Skin of body (tissue), 2 donors: ENCODE measurements around the gene HEXD. TPM values are rescaled to one million over a fixed set of nuclear protein-coding genes. Genes with fewer than 3 reads are reported as not detected.
"Not testable (repeated sequence)": the region's sequence is repeated elsewhere in the genome, so short reads cannot be mapped to it uniquely, and the experiment has no call there.

Source experiments
- DNase-seq: peaks from one replicate; lab custom pipeline; 2025; lab: John Stamatoyannopoulos, UW
- total RNA-seq: library from RNA; depleted of rRNA; stranded (reverse); fragments of >200 nt; gene quantifications from one replicate; pipeline ENCODE4 v1.2.3, GENCODE V29; 2014

HEXD gene
- 14.8 TPM for total RNA-seq

DNA sequence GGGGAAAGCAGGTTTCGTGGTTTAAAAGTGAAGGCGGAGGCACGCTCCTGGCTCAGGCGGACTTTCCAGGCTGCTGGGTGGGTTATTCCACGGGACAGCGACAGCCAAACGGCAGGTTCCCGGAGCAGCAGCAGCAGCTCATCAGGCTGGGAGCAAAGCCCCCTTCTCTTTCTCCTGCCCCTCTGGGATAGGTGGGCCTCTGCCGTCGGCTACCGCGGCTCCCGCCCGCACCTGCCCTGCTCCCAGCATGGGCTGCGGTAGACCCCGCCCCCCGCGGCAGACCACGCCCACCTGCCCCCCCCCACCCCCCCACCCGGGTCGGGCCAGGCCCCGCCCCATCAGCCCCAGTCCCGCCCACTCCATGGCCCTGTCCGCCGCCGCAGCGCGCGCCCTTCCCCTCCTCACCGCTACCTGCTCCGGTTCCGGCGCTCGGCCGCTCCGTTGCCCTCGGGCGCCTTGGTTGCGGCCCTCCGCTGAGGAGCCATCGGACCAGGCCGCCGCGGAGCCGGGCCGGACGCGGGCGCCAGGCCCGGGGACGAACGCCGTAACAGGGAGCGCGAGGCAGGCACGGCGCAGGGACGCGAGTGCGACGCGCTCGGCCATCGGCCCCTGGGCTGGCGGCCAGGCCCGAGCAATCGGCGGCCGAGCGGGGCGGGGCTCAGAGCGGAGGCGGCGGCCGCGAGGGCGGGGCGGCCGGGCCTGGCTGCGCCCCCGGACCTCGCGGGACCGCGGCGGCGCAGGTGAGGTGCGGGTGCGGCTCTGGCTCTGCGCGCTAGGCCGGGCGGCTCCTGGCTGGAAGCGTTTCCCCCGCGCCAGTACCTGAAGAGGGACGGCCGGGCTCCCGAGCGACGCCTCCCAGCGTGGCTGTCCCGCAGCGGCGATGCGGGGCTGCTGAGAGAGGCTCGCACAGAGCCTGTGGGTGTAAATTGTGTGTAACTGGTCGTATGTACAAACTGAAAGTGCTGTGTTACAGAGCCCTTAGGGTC, at the start of gene HEXD, which contains the start of gene OGFOD3:
TSS of gene HEXD (plus strand) at position 347 of the 986 bp plus-strand sequence. CDS start 1,453 bp downstream, outside the sequence.
TSS of gene OGFOD3 (minus strand) at position 586 of the 986 bp plus-strand sequence. CDS start at position 485, 101 bp downstream.
- DNase-seq: peak; percentile 83

DNA sequence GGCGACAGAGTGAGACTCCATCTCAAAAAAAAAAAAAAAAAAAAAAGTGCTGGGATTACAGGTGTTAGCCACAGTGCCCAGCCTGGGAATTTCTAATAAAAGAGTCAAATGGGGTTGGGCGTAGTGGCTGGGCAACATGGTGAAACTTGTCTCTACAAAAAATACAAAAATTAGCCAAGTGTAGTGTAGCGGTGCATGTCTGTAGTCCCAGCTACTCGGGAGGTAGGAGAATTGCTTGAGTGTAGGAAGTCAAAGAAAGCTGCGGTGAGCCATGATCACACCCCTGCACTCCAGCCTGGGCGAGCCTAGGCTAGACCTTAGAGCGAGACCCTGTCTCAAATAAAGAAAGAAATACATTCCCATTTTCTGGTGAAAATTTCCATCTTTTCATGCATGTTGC, 48.9 kb upstream of the HEXD start:
- no peak for DNase-seq

DNA sequence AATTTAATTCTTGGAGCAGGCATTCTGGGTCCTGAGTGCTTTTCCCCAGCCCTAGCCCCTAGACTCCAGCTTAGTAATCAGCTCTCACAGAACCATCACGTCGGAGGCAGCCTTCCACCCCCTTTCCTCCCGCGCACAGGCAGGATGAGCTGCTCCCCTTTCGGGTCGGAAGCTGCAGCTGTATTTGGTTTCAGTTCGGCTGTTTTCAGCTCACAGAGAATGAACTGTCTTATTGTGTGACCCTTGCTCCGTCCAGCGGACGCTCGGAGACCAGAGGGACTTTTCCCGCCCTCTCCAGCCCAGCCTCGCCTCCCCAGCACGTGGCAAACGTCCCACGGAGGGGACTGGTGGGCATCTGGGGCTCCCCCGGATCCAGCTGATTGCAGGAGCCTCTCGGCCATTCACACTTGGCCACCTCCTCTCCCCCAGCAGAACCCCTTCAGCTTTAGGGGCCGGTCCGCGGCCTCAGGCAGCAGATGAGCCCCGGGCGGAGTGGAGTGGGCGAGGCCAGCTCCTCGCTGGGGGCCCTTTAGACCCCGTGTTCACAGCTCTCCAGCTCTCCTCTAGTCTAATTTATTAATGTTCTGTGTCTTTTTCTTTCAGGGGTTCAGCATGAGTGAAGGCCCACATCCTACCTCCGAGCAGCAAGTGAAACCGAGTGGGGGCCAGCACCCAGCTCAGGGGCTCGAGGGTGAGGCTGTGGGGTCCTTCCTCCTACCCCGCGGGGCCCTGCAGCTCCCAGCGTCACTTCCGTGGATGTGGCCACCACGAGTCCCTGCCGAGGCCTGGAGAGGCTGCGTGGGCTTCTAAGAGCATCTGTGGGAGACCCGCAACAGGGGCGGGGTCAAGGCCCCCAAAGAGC, 47.4 kb upstream of the HEXD start:
- DNase-seq: no peak

DNA sequence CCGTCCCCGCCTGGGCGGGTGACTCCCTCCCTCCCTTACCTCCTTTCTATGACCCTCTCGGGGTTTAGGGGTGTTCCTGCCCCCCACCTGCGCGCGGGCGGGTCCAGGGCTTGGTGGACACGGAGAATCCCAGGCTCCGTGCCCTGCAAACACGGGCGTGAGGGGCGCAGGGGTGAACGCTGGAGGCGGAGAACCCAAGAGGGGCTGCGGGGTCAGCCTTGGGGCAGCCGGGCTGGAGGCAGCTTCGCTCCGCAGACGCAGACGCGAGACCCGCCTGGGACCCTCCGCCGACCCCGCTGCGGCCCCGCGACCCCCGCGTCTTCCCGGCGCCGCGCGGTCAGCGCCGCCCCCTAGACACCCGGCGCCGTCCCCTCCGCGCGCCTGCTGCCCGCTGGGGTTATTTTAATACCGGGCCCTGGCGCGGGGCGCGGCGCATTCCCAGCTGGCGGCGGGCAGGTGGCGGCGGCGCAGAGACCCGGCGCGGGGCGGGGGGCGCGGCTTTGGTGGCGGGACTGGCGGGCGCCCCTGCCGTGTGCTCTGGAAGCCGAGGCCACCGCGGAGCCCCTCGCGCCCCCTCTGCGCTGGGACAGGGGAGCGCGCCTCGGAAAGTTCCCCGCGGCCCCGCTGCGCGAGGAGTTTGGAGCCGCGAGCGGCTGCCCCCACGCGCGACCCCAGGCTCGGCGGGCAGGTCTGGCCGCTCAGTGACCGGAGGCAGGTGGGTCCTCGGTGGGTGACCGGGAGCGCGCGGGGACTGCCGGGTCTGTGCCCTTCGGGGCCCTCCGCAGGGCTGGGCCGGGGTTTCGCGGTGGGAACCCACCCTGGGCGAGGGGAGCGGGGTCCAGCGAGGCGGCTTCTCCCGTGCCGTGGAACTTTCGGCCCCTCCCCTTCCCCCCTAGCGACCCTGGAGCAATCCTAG, 46.6 kb upstream of the HEXD start, which contains the start of gene UTS2R:
TSS of gene UTS2R (plus strand) at position 433 of the 916 bp plus-strand sequence. CDS start 2,560 bp downstream, outside the sequence.
- no peak for DNase-seq

DNA sequence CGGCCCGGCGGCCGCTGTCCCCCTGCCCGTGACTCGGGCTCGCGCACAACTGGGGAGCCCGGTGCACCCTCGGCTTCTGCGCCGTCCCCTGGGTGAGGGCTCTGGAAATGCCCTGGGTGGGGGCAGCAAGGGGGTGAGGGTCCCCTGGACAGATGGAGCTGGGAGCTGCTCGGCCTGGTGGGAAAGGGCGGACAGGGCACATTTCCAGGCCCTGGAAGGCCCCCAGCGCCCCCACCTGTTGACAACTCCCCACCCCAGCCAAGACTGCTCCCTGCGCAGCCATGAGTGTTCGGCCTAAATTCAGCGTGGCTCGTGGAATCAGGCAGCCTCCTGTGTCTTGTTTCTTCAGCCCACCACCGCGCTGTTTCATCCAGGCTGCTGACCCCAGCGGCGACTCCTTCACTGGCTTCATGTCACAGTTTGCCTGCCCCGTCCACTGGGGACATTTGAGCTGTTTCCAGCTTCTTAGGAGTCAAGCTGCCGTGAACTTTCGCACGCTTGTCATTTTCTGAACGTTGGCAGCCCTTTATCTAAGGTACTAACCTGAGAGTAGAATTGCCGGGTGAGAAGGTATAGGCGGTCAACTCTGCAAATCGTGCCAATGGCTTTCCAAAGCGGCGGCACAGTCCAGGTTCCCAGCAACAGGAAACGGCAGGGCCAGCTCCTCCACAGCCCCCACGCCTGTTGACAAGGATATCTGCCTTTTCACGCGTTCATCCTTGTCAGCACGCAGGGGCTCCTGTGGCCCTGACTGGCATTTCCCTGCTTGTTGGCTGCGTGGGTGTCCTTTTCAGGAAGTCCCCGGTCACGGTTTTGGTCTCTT, 45.7 kb upstream of the HEXD start:
- no peak for DNase-seq

DNA sequence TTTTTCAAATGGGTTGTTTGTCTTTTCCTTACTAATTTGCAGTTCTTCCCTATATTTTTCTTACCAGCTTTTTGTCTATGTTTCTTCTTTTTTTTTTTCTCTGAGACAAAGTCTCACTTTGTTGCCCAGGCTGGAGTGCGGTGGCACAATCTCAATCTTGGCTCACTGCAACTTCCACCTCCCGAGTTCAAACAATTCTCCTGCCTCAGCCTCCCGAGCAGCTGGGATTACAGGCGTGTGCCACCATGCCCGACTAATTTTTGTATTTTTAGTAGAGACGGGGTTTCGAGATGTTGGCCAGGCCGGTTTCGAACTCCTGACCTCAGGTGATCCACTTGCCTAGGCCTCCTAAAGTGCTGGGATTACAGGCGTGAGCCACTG, 45.1 kb upstream of the HEXD start:
- DNase-seq: not testable (repeated sequence)

DNA sequence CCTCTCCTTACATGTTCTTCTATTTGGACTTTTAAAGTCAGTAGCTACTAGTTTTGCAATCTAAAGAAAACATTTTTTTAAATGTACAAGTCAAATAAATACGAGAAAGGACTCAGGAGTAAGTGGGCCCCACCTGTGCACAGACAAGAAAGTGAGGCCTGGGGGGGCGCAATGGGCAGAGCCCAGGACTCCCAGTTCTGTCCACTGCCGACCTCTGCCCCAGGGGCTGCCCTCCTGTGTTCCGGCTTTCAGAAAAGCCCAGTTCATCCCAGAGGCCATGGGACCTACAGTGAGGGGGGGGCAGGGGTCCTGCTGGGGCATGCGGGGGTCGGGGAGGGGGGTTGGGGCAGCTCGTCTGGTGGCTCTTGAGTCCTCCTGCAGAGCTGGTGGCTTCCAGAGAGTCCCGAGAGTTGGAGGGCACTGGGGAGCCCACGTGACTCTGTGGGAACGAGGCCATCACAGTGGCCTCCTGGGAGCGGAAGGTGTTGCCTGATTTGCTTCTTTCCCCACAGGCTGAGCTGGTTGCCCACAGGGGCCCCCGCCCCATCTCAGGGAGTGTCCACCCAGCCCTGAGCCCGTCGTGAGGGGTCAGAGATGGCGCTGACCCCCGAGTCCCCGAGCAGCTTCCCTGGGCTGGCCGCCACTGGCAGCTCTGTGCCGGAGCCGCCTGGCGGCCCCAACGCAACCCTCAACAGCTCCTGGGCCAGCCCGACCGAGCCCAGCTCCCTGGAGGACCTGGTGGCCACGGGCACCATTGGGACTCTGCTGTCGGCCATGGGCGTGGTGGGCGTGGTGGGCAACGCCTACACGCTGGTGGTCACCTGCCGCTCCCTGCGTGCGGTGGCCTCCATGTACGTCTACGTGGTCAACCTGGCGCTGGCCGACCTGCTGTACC, 44.2 kb upstream of the HEXD start:
- DNase-seq: no peak

DNA sequence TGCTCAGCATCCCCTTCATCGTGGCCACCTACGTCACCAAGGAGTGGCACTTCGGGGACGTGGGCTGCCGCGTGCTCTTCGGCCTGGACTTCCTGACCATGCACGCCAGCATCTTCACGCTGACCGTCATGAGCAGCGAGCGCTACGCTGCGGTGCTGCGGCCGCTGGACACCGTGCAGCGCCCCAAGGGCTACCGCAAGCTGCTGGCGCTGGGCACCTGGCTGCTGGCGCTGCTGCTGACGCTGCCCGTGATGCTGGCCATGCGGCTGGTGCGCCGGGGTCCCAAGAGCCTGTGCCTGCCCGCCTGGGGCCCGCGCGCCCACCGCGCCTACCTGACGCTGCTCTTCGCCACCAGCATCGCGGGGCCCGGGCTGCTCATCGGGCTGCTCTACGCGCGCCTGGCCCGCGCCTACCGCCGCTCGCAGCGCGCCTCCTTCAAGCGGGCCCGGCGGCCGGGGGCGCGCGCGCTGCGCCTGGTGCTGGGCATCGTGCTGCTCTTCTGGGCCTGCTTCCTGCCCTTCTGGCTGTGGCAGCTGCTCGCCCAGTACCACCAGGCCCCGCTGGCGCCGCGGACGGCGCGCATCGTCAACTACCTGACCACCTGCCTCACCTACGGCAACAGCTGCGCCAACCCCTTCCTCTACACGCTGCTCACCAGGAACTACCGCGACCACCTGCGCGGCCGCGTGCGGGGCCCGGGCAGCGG, 43.4 kb upstream of the HEXD start:
- DNase-seq: no peak

DNA sequence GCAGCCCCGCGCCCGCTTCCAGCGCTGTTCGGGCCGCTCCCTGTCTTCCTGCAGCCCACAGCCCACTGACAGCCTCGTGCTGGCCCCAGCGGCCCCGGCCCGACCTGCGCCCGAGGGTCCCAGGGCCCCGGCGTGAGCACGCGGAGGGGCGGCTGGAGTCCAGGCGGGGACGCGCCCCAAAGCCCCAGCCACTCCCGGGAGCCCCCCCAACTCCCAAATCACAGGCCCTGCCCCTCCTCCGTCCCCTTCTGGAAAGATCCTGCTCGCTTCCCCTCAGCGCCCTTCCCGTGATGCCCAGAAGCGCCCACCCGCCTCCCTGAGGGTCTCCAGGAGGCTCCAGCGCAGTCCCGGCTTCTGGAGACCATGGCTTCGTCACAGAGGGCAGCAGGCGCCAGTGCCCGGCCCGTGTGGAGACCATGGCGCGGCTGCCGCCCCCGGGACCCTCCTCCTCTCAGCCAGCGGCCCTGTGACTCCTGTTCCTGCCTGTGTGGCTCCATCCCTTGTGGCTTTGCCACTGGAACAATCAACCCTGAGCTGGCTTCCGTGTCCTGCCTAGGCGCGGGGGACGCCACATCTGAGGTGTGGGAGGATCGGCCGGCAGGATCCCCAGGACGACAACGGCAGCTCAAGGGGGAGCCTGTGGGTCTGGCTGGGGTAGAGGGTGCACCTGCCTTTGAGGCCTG, 42.6 kb upstream of the HEXD start:
- no peak for DNase-seq

DNA sequence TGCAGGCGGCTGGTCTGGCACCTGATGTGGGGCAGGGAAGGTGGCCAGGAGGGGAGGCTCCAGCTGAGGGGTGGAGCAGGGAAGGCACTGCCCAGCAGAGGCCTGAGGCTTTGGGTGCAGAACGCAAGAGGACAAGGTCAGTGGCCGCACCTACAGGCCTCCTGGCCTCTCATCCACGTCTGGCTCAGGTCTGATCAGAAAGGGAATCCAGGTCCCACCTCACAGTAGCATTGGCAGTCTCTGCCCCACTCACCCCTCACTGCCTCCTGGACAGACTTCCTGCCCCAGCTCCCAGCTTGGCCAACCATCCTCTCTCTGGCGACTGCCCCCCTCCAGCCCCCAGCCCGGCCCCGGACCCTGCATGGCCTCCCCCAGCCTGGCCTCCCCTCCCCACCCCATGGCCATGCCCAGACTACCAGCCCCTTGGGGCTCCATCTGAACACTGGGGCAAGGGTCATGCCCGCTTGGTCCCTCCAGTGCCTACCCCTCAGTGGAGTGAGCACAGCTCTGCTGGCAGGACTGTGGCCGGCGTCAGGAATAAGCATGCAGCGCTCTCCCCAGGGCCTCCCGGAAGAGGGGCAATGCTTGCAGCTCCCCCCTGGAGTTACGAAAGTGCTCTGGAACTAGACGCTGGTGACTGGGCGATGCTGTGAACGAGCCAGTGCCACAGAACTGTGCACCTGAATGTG, 42.0 kb upstream of the HEXD start:
- no peak for DNase-seq

DNA sequence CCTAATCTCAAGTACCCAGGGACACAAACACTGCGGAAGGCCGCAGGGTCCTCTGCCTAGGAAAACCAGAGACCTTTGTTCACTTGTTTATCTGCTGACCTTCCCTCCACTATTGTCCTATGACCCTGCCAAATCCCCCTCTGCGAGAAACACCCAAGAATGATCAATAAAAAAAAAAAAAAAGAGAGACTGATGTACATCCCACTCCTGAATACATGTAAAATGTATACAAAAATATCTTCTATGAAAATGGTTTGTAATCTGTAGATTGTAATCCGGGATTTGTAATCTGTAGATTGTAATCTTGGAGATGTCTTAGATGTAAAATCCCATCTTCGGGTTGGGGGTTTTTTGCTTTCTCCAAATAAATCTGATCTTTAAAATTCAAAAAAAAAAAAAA, 40.9 kb upstream of the HEXD start:
- DNase-seq: not testable (repeated sequence)

DNA sequence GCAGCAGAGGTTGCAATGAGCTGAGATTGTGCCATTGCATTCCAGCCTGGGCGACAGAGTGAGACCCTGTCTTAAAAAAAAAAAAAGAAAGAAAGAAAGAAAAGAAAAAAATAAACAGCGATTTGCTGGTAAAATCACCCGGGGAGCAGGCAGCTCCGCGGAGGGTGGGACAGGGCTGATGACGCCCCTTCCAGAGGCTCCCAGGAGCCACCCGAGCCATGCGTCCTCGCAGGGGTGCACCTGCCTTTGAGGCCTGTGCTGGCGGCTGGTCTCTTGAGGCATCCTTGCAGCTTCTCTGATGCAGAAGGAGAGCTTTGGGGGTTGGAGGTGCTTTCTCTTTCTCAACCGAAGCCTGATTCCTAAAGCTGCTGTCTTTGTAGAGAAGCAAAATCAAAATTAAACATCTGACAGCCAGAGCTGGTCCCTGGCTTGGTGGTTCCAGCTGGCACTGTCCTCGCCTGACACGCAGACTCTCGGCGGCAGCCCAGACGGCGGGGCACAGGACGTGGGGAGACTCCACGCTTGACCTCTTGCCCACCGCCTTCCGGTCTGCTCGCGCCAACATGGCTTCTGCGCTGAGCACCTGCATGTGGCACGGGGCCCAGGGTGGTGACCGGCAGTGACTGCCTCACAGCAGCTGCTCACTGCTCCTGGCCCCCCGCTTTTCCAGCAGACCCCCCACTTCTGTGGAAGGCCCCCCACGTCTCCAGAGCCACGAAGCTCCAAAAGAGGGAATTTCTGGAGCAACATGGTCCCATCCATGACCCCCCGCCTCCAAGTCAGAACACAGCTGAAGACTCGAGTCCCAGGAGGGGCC, 40.0 kb upstream of the HEXD start:
- no peak for DNase-seq

DNA sequence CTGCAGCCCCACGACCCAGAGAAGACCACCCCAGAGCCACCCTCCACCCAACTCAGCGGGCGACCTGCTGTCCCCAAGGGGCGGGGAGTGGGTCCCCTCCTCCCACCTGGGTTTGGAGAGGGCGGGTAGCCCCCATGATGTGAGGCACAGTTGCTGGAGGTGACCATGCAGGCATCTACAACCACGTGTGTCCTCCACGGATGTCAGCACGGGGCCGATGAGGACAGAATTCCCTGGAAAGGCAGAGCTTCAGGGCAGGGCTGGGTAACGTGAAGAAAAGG, 39.5 kb upstream of the HEXD start:
- DNase-seq: no peak

DNA sequence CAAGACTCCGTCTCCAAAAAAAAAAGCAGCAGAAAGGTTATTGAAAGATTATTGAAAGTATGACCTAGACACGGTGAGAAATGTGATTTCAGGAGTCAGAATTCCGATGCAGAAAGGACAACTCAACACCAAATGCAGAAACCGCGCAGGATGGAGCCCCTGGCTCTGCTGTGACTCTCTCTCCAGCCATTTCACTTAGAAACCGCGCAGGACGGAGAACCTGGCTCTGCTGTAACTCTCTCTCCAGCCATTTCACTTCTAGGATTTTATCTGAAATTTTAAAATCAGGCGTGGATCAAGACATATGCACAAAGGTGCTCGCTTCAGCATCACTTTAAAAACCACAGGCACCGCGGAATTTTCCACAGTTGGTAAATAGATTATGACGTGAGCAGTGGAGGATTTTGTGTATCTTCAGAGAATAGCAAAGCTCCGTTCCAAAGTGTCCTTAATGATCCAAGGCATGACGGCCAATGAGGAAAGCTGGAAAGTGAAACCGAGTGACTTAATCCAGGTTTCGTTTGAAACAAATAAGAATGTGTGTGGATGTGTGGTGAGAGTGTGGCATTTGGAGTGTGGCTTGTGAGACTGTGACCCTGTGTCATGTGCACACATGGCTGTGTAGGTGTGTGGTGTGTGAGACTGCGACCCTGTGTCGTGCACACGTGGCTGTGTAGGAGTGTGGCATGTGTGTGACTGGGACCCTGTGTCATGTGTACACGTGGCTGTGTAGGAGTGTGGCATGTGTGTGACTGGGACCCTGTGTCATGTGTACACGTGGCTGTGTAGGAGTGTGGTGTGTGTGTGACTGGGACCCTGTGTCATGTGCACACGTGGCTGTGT, 37.1 kb upstream of the HEXD start:
- no peak for DNase-seq

DNA sequence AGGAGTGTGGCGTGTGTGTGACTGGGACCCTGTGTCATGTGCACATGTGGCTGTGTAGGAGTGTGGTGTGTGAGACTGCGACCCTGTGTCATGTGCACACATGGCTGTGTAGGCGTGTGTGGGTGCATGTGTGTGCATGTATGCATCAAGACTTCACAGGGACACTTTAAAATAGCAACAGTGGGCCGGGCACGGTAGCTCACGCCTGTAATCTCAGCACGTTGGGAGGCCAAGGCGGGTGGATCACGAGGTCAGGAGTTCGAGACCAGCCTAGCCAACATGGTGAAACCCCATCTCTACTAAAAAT, 36.5 kb upstream of the HEXD start:
- DNase-seq: not testable (repeated sequence)
